Measurements from ENCODE around the gene DRC3. TPM values are rescaled to one million over a fixed set of nuclear protein-coding genes. Genes with fewer than 3 reads are reported as not detected.

Gene DRC3
- total and polyA plus RNA-seq, 10 of the 15 experiments (the other 5 are each of a cell fraction or from before 2014, with no cell fraction given): 0.18 to 2.3 (median 0.60) TPM; not detected in 3

- 8% methylated on average over 3 of the region's 3 CpGs for WGBS (ENCODE audit: insufficient coverage, insufficient replicate concordance, low lambda C conversion rate, missing lambda C conversion rate)
- H3K36me3 ChIP-seq (ENCODE audit: control insufficient read depth in 2 of 2, insufficient read depth in 2 of 2, low read length in 1 of 2): no peaks in the 10 kb centered on the region
- POLR2A ChIA-PET: interaction anchor here (1.5 to 1.6 kb wide), 2 partner anchors 13 to 19 kb away, joined by 4 to 6 read pairs; partner anchors contain the start of genes DRC3 and TOM1L2
- BruUV-seq (replicated peaks): no TSS peak
- FAIRE-seq (no peak), ATAC-seq (peak; percentile 93), DNase-seq (ENCODE audit: low read depth, low spot score) (no peak)
- no peaks in the 10 kb centered on the region for H3K9me3 ChIP-seq (replicated peaks; ENCODE audit: control insufficient read depth, insufficient read depth, low read length)
- no peaks in the 10 kb centered on the region for H3K79me2 ChIP-seq (ENCODE audit: control insufficient read depth, insufficient read depth, low read length)
- H3K9ac ChIP-seq (ENCODE audit: control insufficient read depth, insufficient read depth, low read length): no peak overlapping the region
- RAD21 ChIA-PET (ENCODE audit: unreplicated experiment): interaction anchor here (0.6 to 1.8 kb wide), 12 partner anchors 13 to 306 kb away, joined by 3 to 6 read pairs (median 3); partner anchors contain the start of genes DRC3 and TOM1L2
- H2AFZ ChIP-seq (ENCODE audit: control insufficient read depth, low read depth, low read length): peak overlapping the region; percentile 47
- in situ Hi-C loops (cut with MboI) (no loop called here), intact Hi-C loops (cut with micrococcal nuclease; ENCODE audit: unreplicated experiment) (loop anchor here (1.0 kb wide), 1 partner anchor 48 kb away; no protein-coding TSS in a partner anchor)
- no peaks in the 10 kb centered on the region; a peak in 1 of 4 replicates for H3K27me3 ChIP-seq (replicated peaks in 1 of 2; ENCODE audit: control insufficient read depth in 2 of 2, insufficient read depth in 2 of 2, low read length in 1 of 2)
- no peak overlapping the region for H3K27ac ChIP-seq (ENCODE audit: control insufficient read depth, insufficient read depth)
- SMC1A ChIA-PET (ENCODE audit: uncharacterized antibody, unreplicated experiment): interaction anchor here (0.8 to 3.4 kb wide), 12 partner anchors 10 to 49 kb away, joined by 3 to 21 read pairs (median 4); partner anchors contain the start of genes DRC3 and TOM1L2
- no peak overlapping the region for H3K4me3 ChIP-seq
- no peaks in the 10 kb centered on the region; the same call in 1 of the 2 replicates for H3K4me1 ChIP-seq (ENCODE audit: control insufficient read depth, insufficient read depth, low read length)
- no peak overlapping the region for H3K4me2 ChIP-seq (ENCODE audit: control insufficient read depth, insufficient read depth)
- H4K20me1 ChIP-seq (ENCODE audit: control insufficient read depth, insufficient read depth): no peaks in the 10 kb centered on the region
- CTCF ChIA-PET: interaction anchor here (0.7 to 3.6 kb wide), 25 partner anchors 9 to 234 kb away, joined by 3 to 36 read pairs (median 5); partner anchors contain the start of genes DRC3 and TOM1L2
- TF ChIP-seq GABPA (IDR thresholded peaks at IDR 0.05; ENCODE audit: low read depth): no peak
- TF ChIP-seq KLF5 (IDR thresholded peaks at IDR 0.05; ENCODE audit: partially characterized antibody): no peak
- no peak for TF ChIP-seq ZNF622 (IDR thresholded peaks at IDR 0.05)
- no peak for TF ChIP-seq ASH2L (IDR thresholded peaks at IDR 0.05; ENCODE audit: borderline replicate concordance, low read depth)
- TF ChIP-seq FOXK2 (IDR thresholded peaks at IDR 0.05): no peak
- TF ChIP-seq RFX5 (IDR thresholded peaks at IDR 0.05; ENCODE audit: low read depth, low read length): no peak
- TF ChIP-seq SMARCA5 (IDR thresholded peaks at IDR 0.05): no peak
- TF ChIP-seq SIX5 (IDR thresholded peaks at IDR 0.05; ENCODE audit: low read depth, low read length, severe bottlenecking): no peak
- no peak for TF ChIP-seq KAT2A (conservative IDR thresholded peaks at IDR 0.05; ENCODE audit: control insufficient read depth, low read depth, low read length)
- no peak for TF ChIP-seq BCLAF1 (IDR thresholded peaks at IDR 0.05)
- TF ChIP-seq, protein P1, sequence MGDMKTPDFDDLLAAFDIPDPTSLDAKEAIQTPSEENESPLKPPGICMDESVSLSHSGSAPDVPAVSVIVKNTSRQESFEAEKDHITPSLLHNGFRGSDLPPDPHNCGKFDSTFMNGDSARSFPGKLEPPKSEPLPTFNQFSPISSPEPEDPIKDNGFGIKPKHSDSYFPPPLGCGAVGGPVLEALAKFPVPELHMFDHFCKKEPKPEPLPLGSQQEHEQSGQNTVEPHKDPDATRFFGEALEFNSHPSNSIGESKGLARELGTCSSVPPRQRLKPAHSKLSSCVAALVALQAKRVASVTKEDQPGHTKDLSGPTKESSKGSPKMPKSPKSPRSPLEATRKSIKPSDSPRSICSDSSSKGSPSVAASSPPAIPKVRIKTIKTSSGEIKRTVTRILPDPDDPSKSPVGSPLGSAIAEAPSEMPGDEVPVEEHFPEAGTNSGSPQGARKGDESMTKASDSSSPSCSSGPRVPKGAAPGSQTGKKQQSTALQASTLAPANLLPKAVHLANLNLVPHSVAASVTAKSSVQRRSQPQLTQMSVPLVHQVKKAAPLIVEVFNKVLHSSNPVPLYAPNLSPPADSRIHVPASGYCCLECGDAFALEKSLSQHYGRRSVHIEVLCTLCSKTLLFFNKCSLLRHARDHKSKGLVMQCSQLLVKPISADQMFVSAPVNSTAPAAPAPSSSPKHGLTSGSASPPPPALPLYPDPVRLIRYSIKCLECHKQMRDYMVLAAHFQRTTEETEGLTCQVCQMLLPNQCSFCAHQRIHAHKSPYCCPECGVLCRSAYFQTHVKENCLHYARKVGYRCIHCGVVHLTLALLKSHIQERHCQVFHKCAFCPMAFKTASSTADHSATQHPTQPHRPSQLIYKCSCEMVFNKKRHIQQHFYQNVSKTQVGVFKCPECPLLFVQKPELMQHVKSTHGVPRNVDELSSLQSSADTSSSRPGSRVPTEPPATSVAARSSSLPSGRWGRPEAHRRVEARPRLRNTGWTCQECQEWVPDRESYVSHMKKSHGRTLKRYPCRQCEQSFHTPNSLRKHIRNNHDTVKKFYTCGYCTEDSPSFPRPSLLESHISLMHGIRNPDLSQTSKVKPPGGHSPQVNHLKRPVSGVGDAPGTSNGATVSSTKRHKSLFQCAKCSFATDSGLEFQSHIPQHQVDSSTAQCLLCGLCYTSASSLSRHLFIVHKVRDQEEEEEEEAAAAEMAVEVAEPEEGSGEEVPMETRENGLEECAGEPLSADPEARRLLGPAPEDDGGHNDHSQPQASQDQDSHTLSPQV (IDR thresholded peaks at IDR 0.05): no peak
- no peak for TF ChIP-seq ZNF687 (IDR thresholded peaks at IDR 0.05)
- TF ChIP-seq, protein P2, sequence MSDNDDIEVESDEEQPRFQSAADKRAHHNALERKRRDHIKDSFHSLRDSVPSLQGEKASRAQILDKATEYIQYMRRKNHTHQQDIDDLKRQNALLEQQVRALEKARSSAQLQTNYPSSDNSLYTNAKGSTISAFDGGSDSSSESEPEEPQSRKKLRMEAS (IDR thresholded peaks at IDR 0.05; ENCODE audit: low read depth, low read length): no peak
Measured at GRCh38 chr17:17985555-17985954, 12.9 kb downstream of the DRC3 start.
